TTC549 (cell line): ENCODE data around the gene B9D2.
"Not testable (repeated sequence)": the region's sequence is repeated elsewhere in the genome, so short reads cannot be mapped to it uniquely, and the experiment has no call there.

Experiments
- FAIRE-seq: peaks from 2 replicates; lab custom pipeline; 2012; peaks lifted over from hg19 to GRCh38; lab: Jason Lieb, UNC

B9D2 gene

DNA sequence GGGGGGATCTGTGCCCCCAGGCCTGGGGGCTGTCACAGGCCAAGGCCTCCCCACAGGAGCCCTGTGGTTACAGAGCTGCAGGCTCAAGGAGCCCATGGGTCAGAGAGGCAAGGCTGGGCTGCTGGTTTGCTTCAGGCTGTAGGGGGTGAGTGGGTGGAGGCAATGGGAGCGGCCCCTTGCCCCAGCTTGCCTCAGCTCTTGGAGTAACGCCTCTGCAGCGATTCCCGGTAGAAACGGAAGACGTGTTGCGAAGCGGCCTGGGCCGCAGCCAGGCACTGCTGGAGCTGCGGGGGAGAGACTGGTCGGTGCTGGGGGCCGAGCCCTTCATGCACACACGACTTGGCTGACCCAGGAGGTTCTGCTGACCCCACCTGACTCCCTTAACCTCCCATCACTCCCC, 22.5 kb upstream of the B9D2 start:
- FAIRE-seq: no peak

DNA sequence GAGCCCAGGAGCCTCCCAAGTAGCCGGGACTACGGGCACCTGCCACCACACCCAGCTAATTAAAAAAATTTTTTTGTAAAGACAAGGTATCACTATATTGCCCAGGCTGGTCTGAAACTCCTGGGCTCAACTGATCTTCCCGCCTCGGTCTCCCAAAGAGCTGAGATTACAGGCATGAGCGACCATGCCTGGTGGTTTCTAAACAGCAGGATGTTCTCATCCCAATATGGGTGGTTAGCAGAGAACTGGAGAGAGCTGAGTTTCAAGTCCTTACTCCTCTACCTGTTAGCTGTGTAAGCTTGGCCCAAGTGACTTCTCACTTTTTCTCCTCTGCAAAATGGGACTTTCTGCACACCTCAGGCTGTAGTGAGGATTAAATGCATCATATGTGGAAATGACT, 20.4 kb upstream of the B9D2 start:
- no peak for FAIRE-seq

DNA sequence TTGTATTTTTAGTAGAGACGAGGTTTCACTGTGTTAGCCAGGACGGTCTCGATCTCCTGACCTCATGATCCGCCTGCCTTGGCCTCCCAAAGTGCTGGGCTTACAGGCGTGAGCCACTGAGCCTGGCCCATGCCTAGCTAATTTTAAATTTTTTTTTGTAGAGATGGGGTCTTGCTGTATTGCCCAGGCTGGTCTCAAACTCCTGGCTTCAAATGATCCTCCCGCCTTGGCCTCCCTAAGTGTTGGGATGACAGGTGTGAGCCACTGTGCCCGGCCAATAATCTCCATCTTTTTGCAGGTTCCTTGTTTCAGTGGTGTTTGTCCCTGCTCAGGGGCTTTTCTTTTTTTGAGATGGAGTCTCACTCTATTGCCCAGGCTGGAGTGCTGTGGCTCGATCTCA, 17.6 kb upstream of the B9D2 start:
- not testable (repeated sequence) for FAIRE-seq

DNA sequence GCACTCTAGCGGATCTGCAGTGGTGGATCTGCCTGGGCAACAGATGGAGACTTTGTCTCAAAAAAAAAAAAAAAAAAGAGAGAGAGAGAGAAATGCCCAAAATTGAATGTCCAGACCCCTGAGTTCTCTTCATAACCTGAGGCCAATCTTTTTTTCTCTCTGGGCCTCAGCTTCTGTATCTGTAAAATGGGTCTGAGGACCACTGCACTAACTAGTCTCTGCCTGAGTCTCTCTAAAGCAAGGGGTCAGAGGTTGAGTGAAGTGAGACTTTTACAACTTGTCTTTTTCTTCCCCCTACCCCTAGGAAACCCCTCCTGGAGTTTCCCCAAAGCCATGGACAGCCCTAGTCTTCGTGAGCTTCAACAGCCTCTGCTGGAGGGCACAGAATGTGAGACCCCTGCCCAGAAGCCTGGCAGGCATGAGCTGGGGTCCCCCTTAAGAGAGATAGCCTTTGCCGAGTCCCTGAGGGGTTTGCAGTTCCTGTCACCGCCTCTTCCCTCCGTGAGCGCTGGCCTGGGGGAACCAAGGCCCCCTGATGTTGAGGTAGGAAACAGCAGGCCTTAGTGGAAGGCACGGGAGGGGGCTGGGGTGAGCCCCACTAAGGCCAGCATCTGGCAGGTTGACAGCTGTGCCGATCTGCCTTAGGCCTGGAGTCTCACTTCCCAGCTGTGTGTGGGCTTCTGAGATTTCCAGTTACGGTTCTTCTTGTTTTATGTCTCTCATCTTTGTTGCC, 14.2 kb upstream of the B9D2 start:
- FAIRE-seq: no peak

DNA sequence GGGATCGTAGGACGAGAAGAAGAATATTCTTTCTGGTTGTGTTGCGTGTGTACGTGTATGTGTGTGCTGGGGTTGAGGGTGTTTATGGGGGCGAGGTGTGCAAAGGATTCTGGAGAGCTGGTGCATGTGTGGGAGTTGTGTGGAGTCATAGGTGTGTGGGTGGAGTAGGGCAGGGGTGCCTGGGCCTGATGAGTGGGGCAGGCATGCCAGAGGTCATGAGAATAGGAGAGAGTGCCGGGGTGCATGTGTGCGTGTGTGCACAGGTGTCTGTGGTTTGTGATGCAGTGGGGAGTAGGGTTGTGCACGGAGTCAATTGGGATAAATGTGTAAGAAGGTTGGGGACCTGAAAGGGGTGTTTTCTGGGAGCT, 13.0 kb upstream of the B9D2 start:
- FAIRE-seq: no peak

DNA sequence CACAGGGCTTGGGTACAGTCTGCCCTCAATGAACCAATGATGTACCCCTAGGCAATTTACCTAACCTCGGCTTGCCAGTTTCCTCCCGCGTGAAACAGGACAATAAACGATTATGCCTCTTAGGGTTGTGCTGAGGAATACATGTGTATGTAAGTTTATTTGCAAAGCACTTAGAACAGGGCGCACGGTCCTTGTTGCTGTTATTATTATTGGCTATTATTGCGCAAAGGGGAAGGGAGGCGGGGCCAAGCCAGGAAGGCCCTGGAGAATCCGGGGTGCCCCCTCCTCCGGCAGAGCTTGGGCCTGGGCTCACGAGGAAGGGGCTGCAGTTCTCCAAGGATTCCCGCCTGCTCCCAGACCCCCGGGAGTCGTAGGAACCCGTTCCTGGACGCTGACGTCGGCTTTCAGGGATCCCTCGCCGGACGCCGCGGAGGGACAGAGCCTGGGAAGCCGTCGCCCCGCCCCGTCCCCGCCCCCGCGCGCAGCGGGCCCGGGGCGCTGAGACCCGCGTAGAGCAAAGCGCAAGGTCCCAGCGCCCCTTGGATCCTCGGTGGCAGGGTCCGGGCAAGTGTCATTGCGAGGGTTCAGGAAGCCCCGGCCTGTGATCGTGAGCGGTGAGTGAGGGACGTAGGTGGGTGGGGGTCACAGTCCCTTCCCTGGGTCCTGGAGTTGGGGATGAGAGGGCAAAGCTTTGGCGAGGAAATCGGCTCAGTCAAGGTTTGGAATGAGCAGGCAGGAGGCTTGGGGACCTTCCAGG, 12.5 kb upstream of the B9D2 start, which contains the start of gene TMEM91:
TMEM91 (plus strand) TSS at position 293 of the 757 bp plus-strand sequence. CDS start 1,777 bp downstream, outside the sequence.
- FAIRE-seq: no peak

DNA sequence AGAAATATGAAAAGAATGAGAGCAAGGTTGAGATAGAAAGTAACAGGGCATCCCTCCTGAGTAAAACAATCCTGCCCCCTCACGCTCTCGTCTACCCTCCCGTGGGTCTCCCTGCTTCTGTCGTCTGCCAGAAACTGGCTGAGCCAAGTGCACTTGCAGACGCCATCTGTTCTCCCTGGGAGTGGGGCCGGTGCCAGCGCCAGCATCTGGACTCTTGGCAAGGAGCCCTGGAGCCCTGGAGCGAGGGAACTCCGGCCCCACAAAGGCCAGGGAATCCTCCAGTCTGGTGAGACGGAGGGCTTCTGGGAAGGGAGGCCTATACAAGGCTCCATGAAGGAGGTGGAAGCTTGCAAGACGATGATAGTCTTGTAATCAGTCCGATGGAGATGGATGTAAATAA, 10.0 kb upstream of the B9D2 start:
- FAIRE-seq: no peak

DNA sequence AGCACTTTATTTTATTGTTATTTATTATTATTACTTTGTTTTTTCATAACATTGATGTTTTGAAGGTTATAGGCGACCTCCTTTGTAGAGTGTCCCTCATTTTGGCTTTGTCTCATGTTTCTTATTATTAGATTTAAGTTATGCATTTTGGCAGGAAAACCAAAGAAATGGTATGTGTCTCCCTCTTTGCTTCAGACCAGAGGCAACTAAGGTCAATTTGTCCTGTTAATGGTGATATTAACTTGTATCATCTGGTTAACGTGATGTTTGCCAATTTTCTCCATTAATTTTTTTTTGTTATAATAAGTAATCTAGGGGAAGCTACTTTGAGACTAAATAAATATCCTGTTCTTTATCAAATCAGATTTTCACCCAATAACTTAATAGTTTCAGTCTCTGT, 8.6 kb upstream of the B9D2 start:
- no peak for FAIRE-seq

DNA sequence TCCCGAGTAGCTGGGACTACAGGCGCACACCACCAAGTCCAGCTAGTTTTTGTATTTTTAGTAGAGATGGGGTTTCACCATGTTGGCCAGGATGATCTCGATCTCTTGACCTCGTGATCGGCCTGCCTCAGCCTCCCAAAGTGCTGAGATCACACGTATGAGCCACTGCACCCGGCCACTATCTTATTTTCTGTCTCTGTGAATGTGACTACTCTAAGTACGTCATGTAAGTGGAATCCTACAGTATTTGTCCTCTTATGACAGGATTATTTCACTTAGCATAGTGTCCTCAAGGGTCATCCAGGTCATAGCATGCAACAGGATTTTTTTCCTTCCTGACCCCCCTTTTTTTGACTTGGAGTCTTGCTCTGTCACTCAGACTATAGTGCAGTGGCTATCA, 7.6 kb upstream of the B9D2 start:
- no peak for FAIRE-seq

DNA sequence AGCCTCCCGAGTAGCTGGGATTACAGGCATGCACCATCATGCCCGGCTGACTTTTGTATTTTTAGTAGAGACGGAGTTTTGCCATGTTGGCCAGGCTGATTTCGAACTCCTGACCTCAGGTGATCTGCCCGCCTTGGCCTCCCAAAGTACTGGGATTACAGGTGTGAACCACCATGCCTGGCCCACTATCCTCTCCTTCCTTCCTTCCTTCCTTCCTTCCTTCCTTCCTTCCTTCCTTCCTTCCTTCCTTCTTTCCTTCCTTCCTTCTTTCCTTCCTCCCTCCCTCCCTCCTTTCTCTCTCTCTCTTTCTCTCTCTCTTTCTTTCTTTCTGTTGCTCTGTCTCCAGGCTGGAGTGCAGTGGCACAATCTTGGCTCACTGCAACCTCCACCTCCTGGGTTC, 7.2 kb upstream of the B9D2 start:
- not testable (repeated sequence) for FAIRE-seq

DNA sequence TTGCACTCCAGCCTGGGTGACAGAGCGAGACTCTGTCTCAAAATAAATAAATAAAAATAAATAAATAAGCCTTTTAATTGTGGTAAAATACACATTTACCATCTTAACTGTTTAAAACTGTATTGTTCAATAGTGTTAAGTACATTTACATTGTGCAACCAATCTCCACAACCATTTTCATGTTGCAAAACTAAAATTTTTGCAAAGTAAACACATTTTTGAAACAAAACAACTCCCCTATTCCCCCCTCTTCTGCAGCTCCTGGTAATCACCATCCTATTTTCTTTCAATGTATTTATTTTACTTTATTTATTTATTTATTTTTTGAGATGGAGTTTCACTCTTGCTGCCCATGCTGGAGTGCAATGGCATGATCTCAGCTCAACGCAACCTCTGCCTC, 5.8 kb upstream of the B9D2 start:
- no peak for FAIRE-seq

DNA sequence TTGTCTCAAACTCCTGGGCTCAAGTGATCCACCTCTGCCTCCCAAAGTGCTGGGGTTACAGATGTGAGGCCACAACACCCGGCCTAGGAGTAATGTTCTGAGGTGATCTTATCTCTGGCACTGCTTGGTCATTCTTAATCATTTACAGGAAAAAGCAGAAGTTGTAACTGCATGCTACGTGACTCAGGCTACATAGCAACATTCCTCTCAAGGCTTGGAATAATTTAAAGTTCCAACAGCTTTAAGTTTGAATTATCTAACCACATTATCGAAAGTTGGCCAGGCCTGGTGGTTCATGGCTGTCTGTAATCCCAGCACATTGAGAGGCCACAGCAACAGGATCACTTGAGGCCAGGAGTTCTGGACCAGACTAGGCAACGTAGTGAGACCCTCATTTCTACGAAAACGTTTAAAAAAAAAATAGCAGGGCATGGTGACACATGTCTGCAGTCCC, 3.9 kb upstream of the B9D2 start:
- no peak for FAIRE-seq

DNA sequence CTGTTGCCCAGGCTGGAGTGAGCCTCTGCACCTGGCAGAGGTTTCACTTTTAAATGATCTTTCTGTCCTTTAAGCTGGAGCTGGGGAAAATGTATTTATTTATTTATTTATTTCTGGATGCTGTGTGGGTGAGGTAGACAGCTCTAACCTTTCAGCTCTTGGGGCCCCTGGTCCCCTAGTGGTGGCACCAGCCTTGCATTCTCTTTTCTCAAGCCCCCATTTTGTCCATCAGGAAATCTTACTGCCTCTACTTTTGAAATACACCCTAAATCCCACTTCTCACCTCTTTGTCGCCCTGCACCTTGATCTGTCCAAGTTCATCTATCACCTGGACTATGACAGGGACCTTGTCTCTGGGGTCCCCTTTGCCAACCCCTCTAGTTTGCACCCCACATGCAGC, 2.1 kb upstream of the B9D2 start:
- FAIRE-seq: no peak

DNA sequence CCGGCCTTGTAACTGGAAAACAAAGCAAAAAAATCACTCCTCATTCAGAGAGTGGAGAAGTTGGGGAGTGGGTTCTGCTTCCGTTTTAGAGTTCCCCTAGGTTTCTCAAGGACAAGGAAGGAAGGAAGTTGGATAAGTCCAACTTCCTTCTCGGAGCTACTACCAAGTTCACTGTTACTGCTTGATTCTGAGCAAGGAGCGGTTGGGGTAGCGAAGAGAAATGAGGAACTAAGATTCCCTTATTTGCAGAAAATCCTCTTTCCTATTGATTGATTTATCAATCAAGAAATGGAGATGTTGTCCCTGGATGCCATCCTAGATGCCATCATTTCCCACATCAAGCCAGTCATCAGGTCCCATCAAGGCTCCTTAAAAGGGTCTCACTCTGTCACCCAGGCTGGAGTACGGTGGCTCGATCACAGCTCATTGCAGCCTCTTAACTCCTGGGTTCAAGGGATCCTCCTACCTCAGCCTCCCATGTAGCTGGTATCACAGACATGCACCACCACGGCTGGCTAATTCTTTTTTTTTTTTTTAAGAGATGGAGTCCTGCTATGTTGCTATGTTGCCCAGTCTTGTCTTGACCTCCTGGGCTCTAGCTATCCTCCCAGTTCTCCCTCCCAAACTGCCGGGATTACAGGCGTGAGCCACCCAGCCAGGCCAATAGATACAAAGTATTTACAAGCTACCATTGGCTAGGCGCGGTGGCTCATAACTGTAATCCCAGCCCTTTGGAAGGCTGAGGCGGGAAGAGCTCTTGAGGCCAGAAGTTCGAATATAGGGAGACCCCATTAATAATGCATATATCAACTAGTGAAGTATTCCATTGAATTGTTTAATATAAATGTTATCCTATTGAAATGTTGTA, 809 bp upstream of the B9D2 start:
- no peak for FAIRE-seq

DNA sequence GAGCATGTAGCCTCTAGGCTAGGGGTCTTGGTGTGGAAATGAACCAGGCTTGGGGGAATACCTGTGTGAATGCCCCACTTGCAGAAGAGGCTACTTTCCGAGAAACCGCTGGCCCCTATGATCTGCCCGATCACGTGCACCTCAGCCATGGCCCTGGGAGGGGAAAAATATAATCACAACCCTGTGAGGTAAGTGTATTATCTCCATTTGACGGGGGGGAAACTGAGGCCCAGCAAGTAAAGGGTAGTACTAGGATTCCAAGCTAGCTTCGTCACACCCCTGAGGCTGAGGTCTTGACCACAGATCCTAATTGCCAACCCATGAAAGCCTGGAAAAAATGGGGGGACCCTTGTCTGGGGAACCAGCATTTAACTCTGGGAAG, 587 bp downstream of the B9D2 start:
- no peak for FAIRE-seq

DNA sequence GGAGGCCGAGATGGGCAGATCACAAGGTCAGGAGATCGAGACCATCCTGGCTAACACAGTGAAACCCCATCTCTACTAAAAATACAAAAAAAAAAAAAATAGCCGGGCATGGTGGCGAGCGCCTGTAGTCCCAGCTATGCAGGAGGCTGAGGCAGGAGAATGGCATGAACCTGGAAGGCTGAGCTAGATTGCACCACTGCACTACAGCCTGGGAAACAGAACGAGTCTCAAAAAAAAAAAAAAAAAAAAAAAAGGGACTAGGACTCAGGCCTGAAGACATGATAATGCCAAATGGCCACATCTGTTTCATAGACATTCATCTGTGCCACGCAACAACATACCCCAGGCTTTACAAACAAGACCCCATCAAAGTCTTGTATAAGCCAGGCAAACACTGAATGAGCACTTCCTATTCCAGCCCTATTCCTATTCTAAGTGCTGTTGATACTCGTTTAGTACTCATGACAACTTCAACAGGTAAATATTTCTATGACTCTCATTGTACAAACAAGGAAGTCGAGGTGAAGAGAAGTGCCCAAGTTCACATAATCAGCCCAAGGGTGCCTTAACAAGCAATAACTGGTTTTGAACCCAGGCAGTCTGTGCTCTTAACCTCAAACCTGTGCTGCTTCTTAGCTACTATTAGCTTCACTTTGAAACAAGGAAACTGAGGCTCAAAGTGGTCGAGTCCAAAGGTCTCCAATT, 1.7 kb downstream of the B9D2 start:
- FAIRE-seq: no peak

DNA sequence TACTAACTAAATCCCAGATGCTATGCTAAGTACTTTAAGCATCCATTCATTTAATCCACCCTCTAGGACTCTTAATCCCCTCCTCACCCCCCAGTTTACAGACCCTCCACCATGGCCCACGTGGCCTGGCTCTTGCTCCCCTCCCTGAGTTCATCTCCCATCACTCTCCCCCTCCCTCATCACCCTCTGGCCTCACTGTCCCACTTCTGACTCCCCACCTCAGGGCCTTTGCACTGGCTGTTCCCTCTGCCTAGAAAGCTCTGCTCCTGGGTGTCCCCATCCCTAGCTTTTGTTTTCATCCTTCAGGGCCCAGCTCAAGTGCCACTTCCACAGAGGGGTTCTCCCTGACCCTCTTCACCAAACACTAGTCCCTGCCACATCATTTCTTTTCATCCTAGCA, 4.2 kb downstream of the B9D2 start:
- FAIRE-seq: no peak

DNA sequence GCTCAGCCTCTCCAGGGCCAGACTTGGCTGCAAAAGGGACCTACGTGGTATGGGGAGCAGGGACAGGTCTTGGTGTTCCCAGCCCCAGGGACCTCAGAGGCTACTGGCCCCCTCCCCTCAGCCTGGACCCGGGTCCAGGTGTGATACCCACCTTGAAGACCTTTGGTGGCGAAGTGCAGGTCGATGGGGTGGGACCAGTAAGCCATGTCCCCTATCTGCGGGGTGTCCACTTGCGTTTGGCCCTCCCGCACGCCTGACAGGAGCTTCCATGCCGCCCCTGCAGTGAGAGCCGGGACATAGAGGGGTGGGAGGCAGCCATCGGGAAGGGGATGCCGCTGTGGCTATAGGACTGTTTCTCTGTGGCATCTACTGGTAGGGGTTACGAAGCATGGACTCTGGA, 6.2 kb downstream of the B9D2 start:
- no peak for FAIRE-seq

DNA sequence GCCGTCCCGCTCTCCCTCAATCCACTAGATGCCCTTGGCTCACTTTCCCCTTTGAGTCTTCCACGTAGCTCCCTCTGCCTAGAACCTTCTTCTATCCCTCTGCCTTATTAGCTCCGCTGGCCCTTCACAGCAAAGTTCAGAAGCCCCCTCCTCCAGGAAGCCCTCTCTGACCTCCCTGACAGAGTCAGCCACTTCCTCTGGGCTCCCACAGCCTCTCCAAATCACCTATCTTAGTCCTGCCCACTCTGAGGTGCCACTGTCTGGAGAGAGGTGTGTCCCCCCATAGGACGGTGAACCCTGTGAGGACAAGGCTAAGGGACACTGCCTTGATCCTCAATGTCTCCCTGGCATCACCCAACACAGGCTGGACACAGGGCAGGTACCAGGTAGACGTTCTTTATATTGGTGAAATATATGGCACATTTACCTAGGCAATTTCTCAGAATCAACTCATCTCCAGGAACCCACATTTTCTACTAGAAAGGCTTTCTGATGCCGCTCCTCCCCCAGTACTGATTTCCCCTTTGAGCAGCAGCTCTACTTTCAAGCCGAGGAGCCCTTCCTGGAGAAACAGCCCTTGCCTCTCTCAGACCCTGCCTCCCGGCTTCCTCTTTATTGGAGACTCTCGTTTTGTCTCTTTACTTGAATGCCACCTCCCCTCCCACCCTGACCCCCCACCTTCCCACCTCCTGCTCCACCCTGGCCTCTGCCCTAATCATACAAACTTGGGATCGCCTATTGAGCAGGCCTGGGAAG, 6.8 kb downstream of the B9D2 start:
- FAIRE-seq: no peak

DNA sequence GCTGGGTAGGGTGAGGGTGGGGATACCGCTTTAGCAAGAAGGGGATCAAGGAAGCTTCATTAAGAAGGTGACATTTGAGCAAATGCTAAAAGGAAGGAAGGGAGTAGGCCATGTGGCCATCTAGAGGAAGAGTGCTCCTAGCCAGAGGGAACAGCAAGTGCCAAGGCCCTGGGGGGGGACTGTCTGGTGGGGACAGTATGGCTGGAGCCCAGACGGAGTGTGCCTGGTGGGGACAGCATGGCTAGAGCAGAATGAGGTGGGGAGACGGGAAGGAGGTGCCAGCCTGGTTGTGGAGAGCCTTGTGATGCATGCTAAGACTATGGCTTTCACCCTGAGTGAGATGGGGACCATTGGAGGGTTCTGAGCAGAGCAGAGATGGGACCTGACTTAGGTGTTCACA, 8.1 kb downstream of the B9D2 start:
- no peak for FAIRE-seq

DNA sequence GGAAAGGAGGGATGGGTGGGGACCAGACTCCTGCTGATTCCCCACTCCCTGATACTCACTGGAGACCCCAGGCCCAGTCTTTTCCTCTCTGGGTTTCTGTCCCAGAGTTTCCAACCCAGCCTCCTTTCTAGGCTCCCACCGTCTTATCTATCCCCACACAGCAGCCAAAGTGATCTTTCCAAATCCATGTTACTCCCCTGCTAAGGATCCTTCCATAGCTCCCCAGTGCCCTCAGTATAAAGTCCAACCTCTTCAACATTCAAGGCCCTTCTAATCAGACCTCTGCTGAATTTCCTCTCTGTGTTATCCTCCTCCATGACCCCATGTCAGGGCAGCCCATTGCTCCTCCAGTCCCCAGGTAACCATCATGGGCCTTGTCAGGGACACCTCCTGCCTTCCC, 8.9 kb downstream of the B9D2 start:
- no peak for FAIRE-seq
